ENCODE data around the gene CAPN12.

GRCh38 chr19:38725469-38726283 lies 18.6 kb downstream of the CAPN12 start:
- no peak for TF ChIP-seq CTCF (IDR thresholded peaks at IDR 0.05)
- TF ChIP-seq EHF (CRISPR knock-in tag; IDR thresholded peaks at IDR 0.05): no peak
- TF ChIP-seq POLR2AphosphoS2 (conservative IDR thresholded peaks at IDR 0.05; ENCODE audit: low read length): no peak
- no peak for TF ChIP-seq POLR2A (IDR thresholded peaks at IDR 0.05; ENCODE audit: low read length)
- no peak for TF ChIP-seq CHD2 (IDR thresholded peaks at IDR 0.05; ENCODE audit: low read length, partially characterized antibody)
- TF ChIP-seq BCL3 (IDR thresholded peaks at IDR 0.05): no peak
- no peak for TF ChIP-seq RCOR1 (IDR thresholded peaks at IDR 0.05; ENCODE audit: low read depth, low read length)
- no peak for TF ChIP-seq REST (IDR thresholded peaks at IDR 0.05)
